ENCODE data around the gene SYT2. TPM values are rescaled to one million over a fixed set of nuclear protein-coding genes. Genes with fewer than 3 reads are reported as not detected.

SYT2 gene
- total and polyA plus RNA-seq, 2 of the 13 experiments (the other 11 are each of a cell fraction or from before 2014, with no cell fraction given) = not detected

DNA sequence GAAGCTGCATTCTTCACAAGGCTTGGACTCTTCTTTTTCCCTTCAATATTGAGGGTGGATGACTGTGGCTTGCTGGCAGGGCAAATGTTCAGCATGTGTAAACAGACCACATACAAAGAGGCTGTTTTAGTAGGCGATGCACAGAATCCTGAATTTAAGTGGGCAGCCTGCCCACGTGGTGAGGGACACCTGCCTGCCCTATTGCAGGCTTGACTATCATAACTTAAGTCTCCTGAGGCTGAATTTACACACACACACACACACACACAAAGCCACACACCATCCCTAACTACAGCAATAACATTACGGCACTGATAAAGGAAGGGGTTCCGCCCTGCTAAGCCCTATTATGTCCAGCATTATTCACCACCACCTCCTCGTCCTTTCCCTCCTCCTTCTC is 15.9 kb downstream of the SYT2 start:
- Histone ChIP-seq H4K20me1 (ENCODE audit: insufficient read depth, low read length) (0 out of 2 replicates have a peak, but pooled peaks cover 3% of the 10 kb centered on the region), H3K4me3 (replicated peaks in 1 of 3; ENCODE audit: insufficient read depth in 1 of 3, low read depth in 2 of 3, low read length in 3 of 3) (no peak overlapping the region), H3K36me3 (replicated peaks in 1 of 2; ENCODE audit: control insufficient read depth in 1 of 2, insufficient read depth in 2 of 2, low read length in 2 of 2) (no peaks in the 10 kb centered on the region), H3K27me3 (ENCODE audit: control insufficient read depth in 1 of 2, insufficient read depth in 2 of 2, low read length in 2 of 2) (peaks cover 1 to 4% of the 10 kb centered on the region in 2 experiments; a peak in 1 of 5 replicates), H2AFZ (ENCODE audit: low read length) (no peak overlapping the region), H3K27ac (ENCODE audit: extremely low read length, insufficient read depth, low read length) (no peak overlapping the region), H3K9ac (ENCODE audit: insufficient read depth, low read depth, low read length) (no peak overlapping the region), H3K9me3 (ENCODE audit: low read length) (no peaks in the 10 kb centered on the region), H3K4me2 (ENCODE audit: low read depth, low read length) (no peak overlapping the region), H3K4me1 (ENCODE audit: insufficient read depth, low read length) (no peaks in the 10 kb centered on the region), H3K79me2 (ENCODE audit: insufficient read depth, low read length) (no peaks in the 10 kb centered on the region)
- BruUV-seq (replicated peaks) = no TSS peak
- DNase-seq (ENCODE audit: low spot score) (no peak), FAIRE-seq (no peak), ATAC-seq (no peak)
- TF ChIP-seq ZBTB21 (CRISPR knock-in tag; IDR thresholded peaks at IDR 0.05) (no peak), ZNF546 (CRISPR knock-in tag; conservative IDR thresholded peaks at IDR 0.05) (no peak), CAMTA2 (CRISPR knock-in tag; IDR thresholded peaks at IDR 0.05; ENCODE audit: borderline replicate concordance) (no peak), TP53 (CRISPR knock-in tag; conservative IDR thresholded peaks at IDR 0.05) (no peak), ZBED4 (CRISPR knock-in tag; IDR thresholded peaks at IDR 0.05; ENCODE audit: borderline replicate concordance) (no peak), ARHGAP35 (CRISPR knock-in tag; IDR thresholded peaks at IDR 0.05; ENCODE audit: borderline replicate concordance) (no peak), ZNF230 (CRISPR knock-in tag; IDR thresholded peaks at IDR 0.05) (no peak), PRDM15 (CRISPR knock-in tag; IDR thresholded peaks at IDR 0.05) (no peak), ZNF460 (CRISPR knock-in tag; IDR thresholded peaks at IDR 0.05; ENCODE audit: borderline replicate concordance) (no peak), ZNF792 (CRISPR knock-in tag; IDR thresholded peaks at IDR 0.05) (no peak), MED8 (CRISPR knock-in tag; IDR thresholded peaks at IDR 0.05; ENCODE audit: insufficient replicate concordance) (no peak), MBNL3 (CRISPR knock-in tag; conservative IDR thresholded peaks at IDR 0.05) (no peak), ZNF296 (CRISPR knock-in tag; conservative IDR thresholded peaks at IDR 0.05) (no peak)
- TF ChIP-seq, protein P1, sequence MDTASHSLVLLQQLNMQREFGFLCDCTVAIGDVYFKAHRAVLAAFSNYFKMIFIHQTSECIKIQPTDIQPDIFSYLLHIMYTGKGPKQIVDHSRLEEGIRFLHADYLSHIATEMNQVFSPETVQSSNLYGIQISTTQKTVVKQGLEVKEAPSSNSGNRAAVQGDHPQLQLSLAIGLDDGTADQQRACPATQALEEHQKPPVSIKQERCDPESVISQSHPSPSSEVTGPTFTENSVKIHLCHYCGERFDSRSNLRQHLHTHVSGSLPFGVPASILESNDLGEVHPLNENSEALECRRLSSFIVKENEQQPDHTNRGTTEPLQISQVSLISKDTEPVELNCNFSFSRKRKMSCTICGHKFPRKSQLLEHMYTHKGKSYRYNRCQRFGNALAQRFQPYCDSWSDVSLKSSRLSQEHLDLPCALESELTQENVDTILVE (CRISPR knock-in tag; IDR thresholded peaks at IDR 0.05) = no peak
- TF ChIP-seq, protein P2, sequence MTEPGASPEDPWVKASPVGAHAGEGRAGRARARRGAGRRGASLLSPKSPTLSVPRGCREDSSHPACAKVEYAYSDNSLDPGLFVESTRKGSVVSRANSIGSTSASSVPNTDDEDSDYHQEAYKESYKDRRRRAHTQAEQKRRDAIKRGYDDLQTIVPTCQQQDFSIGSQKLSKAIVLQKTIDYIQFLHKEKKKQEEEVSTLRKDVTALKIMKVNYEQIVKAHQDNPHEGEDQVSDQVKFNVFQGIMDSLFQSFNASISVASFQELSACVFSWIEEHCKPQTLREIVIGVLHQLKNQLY (CRISPR knock-in tag; IDR thresholded peaks at IDR 0.05) = no peak
- ChIA-PET POLR2A (no interaction called here), CTCF (ENCODE audit: low intra/inter-chr PET ratio, low total read pairs) (no interaction called here)
- WGBS (ENCODE audit: low lambda C conversion rate) = 2% methylated on average over 5 of the region's 5 CpGs
- intact Hi-C loops (cut with micrococcal nuclease; ENCODE audit: unreplicated experiment) = no loop called here
- in situ Hi-C loops (cut with HindIII; ENCODE audit: extremely low pct_ligation_motif_present, low pct_unique_long_range_greater_than_20kb) = no loop called here
